Stimulated activated CD4-positive, alpha-beta T cell treated with anti-CD3 and anti-CD28 coated beads, TNF-alpha, amount 100 ng/mL, for 24 hours (primary cell): ENCODE results near the gene RHOJ.
"Not testable (repeated sequence)": the region's sequence is repeated elsewhere in the genome, so short reads cannot be mapped to it uniquely, and the experiment has no call there.

Source experiments
- DNase-seq, 3 experiments: peaks; one replicate each; pipeline ENCODE4 v3.0.0-alpha.2; 2020; ENCODE audit warnings: low read depth in 3 of 3

Gene RHOJ

GRCh38 chr14:63297372-63298063 is 93.3 kb downstream of the RHOJ start:
- DNase-seq, result no peak

GRCh38 chr14:63299351-63300110 is 95.3 kb downstream of the RHOJ start:
- DNase-seq, result no peak

GRCh38 chr14:63300854-63301253 is 96.6 kb downstream of the RHOJ start:
- no peak for DNase-seq

- DNase-seq, result no peak
Measured at GRCh38 chr14:63301891-63302534, 97.8 kb downstream of the RHOJ start.

DNA sequence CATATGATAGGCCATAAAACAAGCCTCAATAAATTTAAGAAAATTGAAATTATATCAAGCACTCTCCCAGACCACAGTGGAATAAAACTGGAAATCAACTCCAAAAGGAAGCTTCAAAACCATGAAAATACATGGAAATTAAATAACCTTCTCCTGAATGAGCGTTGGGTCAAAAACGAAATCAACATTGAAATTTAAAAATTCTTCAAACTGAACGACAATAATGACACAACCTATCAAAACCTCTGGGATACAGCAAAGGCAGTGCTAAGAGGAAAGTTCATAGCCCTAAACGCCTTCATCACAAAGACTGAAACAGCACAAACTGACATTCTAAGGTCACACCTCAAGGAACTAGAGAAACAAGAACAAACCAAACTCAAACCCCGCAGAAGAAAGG is 100.2 kb downstream of the RHOJ start:
- DNase-seq, result not testable (repeated sequence)

- peak in 1 of 3 experiments; percentile 1 for DNase-seq
Measured at GRCh38 chr14:63308723-63309317, 104.6 kb downstream of the RHOJ start.

- no peak for DNase-seq
Measured at GRCh38 chr14:63318835-63319234, 114.6 kb downstream of the RHOJ start, which contains the start of gene GPHB5. Gene GPHB5, minus strand, starts transcription at chr14:63318935. Its CDS starts 1,086 bp downstream, at chr14:63317849.

DNA sequence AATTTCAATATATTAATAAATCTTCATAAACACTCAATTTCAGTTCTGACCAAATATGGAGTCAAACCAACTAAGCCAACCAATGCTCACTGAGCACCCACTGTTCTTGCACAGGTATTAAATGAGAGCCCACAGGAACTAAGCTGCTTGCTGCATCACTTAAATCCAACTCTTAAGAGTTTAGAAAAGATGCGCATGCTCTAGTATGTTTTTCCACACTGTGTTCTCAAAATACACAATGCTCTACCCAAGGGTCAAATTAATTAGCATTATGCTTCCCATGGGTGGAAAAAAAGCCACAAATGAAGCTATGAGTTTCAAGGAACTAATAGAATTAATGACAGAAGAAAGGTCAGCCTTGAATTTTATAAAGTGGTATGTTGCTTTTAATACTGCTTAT is 118.2 kb downstream of the RHOJ start:
- no peak for DNase-seq

DNA sequence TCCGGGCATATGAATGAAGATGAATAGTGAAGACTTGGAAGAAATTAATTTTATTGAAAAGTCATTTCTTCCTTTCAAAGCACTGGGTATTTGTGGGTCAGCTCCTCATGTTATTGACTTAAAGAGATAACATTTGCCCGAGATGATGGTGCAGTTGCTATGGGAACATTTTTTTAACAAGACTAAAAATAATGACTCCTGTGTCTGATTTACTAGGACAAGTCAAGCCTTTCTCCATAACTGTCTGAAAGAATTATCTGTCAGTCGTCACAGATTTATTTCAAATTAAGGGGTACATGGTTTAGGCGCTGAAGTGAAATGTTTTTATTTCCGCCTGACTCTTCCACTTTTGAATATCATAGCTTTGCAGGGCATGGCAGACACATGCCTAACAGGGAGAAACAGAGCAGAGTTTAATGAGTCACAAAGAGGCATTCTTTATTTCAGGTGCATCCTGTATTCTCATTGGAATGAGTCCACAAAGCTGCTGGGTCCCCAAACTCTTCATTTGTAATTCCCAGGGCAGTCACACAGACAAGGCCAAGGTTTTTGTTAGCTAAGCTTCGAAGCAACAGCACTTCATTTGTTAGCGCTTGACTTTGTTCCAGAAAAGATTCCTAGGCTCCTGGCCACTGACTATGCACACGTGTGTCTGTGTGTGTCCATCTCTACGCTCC is 118.8 kb downstream of the RHOJ start:
- no peak for DNase-seq

DNA sequence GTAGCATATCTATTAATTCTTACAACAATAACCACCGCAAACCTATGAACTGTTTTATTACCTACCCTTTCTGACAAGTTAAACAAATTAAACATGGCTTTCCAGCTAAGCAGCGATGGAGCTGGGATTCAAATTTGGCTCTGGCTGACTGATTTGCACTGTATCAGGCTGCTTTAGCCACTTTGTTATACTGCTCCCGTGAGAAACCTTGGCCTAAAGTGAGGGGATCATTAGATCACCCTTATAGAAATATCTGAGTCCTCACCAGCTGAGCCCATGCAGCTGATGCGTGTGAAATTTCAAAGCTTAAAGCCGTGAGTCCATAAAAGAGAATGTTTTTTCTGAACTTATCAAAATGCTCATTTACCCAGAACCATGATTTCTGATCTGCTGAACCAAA is 122.6 kb downstream of the RHOJ start:
- no peak for DNase-seq

- no peak for DNase-seq
Measured at GRCh38 chr14:63328787-63329737, 124.8 kb downstream of the RHOJ start.

- DNase-seq, result no peak
Measured at GRCh38 chr14:63342371-63342770, 138.1 kb downstream of the RHOJ start.
